ENCODE data around the gene TMEM267. TPM values are rescaled to one million over a fixed set of nuclear protein-coding genes. Genes with fewer than 3 reads are reported as not detected.
"Not testable (repeated sequence)": the region's sequence is repeated elsewhere in the genome, so short reads cannot be mapped to it uniquely, and the experiment has no call there.

Gene TMEM267
- total RNA-seq, 1 donor from 2014 or later = 17.9 TPM

DNA sequence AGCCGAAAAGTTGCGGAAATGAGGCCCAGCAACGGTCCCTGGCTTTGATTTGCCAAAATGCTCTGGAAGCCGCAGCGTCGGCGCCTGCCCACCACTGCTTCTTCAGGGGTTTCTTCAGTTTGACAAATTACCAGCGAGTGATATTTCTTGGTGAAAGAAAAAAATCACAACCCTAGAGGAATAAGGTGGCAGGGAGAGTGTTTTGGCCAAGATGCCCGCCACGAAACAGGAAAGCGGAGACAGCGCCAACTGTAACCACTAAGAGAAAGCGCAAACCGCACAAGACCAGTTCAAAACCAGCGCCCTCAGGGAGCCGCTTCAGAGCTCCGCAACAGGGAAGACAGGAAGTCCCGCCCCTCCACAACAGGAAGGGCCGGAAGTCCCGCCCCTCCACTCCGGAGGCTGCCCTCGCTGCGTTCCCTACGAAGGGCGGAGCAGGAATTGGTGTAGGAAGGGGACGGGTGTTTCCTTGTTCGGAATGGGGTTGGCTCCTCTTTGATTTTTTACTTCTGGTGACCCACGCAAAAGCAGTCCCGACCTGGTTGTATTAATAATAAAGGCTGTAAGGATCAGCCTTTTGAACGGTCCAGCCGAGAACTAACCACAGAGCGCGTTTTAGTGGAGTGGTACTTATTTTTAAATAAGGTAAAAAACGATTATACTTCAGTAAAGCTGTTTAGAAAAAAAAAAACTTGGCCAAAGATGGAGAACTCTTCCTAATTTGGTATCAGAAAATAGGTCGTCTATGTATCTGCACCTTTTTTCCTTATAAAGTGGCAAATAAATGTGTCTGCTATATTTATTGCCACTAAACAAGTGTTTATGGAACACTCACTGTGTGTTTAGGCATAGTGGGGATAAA lies 31.4 kb upstream of the TMEM267 start, which contains the start of gene C5orf34:
C5orf34 (minus strand) TSS at position 333 of the 862 bp plus-strand sequence. CDS start 5,809 bp downstream, outside the sequence.
- TF ChIP-seq, protein P1, sequence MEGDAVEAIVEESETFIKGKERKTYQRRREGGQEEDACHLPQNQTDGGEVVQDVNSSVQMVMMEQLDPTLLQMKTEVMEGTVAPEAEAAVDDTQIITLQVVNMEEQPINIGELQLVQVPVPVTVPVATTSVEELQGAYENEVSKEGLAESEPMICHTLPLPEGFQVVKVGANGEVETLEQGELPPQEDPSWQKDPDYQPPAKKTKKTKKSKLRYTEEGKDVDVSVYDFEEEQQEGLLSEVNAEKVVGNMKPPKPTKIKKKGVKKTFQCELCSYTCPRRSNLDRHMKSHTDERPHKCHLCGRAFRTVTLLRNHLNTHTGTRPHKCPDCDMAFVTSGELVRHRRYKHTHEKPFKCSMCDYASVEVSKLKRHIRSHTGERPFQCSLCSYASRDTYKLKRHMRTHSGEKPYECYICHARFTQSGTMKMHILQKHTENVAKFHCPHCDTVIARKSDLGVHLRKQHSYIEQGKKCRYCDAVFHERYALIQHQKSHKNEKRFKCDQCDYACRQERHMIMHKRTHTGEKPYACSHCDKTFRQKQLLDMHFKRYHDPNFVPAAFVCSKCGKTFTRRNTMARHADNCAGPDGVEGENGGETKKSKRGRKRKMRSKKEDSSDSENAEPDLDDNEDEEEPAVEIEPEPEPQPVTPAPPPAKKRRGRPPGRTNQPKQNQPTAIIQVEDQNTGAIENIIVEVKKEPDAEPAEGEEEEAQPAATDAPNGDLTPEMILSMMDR (IDR thresholded peaks at IDR 0.05; ENCODE audit: insufficient read depth, low read length, poor library complexity, severe bottlenecking) = no peak
- Histone ChIP-seq H3K4me3 (ENCODE audit: low read depth, low read length) (peak within 1 kb of the TSS; percentile 62), H3K27me3 (ENCODE audit: control insufficient read depth, insufficient read depth, low read length) (no peaks in the 10 kb centered on the region), H3K36me3 (ENCODE audit: control insufficient read depth, insufficient read depth, low read length) (no peaks in the 10 kb centered on the region)
- peak; percentile 86 for DNase-seq (ENCODE audit: low read depth)

DNA sequence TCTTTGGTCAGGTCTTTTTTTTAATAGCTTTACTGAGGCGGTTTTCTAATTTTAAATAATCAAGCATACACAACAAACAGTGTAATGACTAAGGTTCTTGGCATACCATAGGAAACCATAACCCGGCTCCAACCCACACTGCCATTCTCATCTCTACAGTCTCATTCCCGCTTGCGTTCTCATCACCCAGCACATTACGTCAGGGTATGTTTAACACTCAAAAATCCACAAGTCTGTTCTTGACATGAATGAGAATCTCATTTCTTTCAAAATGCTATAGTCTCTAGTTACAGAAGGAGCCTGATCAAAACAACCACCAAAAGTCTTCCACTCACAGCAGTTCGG lies 30.8 kb upstream of the TMEM267 start:
- H3K27me3 ChIP-seq (ENCODE audit: control insufficient read depth, insufficient read depth, low read length) = no peaks in the 10 kb centered on the region
- H3K36me3 ChIP-seq (ENCODE audit: control insufficient read depth, insufficient read depth, low read length) = no peaks in the 10 kb centered on the region
- peak overlapping the region; percentile 62 for H3K4me3 ChIP-seq (ENCODE audit: low read depth, low read length)
- TF ChIP-seq, protein P1 (IDR thresholded peaks at IDR 0.05; ENCODE audit: insufficient read depth, low read length, poor library complexity, severe bottlenecking) = no peak
- peak; percentile 18 for DNase-seq (ENCODE audit: low read depth)

DNA sequence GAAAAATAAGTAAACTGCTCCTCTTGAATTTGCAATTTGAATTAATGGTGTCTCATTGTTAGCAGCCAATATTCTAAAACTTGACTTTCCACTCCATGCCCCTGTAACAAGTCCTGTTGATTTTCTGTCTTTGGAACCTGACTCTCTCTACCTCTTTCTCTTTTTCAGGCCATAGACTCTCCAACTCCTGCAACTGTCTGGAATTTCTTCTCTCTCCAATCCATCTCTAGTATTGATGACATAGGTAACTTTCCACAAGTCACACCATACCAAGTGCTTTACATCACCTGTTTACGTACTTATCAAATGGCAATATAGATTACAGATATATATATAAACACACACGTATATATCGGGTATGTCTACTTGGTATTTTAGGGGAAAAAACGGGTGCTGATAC lies 30.4 kb upstream of the TMEM267 start:
- no peak for DNase-seq (ENCODE audit: low read depth)
- no peaks in the 10 kb centered on the region for H3K36me3 ChIP-seq (ENCODE audit: control insufficient read depth, insufficient read depth, low read length)
- TF ChIP-seq, protein P1 (IDR thresholded peaks at IDR 0.05; ENCODE audit: insufficient read depth, low read length, poor library complexity, severe bottlenecking) = no peak
- H3K4me3 ChIP-seq (ENCODE audit: low read depth, low read length) = peak overlapping the region; percentile 62
- H3K27me3 ChIP-seq (ENCODE audit: control insufficient read depth, insufficient read depth, low read length) = no peaks in the 10 kb centered on the region

DNA sequence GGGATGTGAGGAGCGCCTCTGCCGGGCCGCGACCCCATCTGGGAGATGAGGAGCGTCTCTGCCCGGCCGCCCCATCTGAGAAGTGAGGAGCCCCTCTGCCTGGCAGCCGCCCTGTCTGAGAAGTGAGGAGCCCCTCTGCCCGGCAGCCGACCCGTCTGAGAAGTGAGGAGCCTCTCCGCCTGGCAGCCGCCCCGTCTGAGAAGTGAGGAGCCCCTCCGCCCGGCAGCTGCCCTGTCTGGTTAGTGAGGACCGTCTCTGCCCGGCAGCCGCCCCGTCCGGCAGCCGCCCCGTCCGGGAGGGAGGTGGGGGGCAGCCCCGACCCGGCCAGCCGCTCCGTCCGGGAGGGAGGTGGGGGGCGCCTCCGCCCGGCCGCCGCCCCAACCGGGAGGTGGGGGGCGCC lies 27.4 kb upstream of the TMEM267 start:
- not testable (repeated sequence) for H3K36me3 ChIP-seq (ENCODE audit: control insufficient read depth, insufficient read depth, low read length); H3K27me3 ChIP-seq (ENCODE audit: control insufficient read depth, insufficient read depth, low read length); H3K4me3 ChIP-seq (ENCODE audit: low read depth, low read length); DNase-seq (ENCODE audit: low read depth)

DNA sequence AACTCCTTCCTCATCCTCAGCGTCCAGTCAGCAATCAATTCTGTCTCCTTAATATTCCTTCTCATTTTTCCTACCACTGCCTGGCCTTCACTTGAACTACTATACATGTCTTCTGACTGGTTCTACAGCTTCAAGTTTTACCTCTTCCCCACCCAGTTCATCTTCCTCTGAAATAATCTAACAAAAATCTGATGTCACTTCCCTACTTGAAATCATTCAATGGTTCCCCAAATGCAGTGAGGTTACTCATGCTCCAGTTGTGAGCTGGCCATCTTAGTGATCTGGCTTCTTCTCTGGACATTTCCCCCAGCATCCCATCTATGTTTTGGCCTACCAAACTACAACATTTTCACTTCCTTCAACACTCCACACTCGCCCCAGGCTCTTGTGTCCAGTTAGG lies 14.9 kb upstream of the TMEM267 start:
- H3K27me3 ChIP-seq (ENCODE audit: control insufficient read depth, insufficient read depth, low read length) = no peaks in the 10 kb centered on the region
- no peaks in the 10 kb centered on the region for H3K36me3 ChIP-seq (ENCODE audit: control insufficient read depth, insufficient read depth, low read length)
- no peak overlapping the region for H3K4me3 ChIP-seq (ENCODE audit: low read depth, low read length)
- TF ChIP-seq, protein P1 (IDR thresholded peaks at IDR 0.05; ENCODE audit: insufficient read depth, low read length, poor library complexity, severe bottlenecking) = no peak
- DNase-seq (ENCODE audit: low read depth) = no peak

DNA sequence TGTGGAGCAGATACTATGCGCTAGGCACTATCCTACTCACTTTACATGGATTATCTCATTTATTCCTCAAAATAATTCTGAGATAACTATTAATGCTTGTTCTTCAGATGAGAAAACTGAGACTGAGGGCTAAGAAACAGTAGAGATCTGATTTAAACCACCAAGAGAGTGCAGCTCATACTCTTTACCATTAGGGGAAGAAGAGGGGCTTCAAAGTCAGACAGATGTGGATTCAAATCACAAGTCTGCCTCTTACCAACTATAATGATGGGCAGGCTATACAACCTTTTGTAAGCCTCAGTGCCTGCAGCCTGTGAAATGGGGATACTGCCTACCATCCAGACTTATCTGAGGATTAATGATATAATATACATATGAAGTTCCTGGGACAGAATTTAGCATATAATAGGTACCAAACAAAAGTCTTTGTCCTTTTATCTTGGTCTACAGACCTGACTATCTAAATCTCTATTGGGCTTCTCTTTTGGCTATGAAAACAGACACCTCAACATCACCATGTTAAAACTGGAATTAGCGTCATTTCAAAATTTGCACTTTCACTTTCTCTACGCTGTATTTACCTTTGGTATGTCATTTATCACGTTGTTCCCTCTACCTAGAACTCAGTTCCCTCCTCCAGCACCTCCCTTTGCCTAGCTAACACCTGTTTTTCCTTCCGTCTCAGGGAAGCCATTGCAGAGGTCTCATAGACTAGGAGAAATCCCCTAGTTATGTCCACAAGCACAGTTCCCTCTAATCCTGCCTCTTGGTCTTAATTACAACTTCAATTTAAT lies 13.8 kb upstream of the TMEM267 start:
- no peaks in the 10 kb centered on the region for H3K36me3 ChIP-seq (ENCODE audit: control insufficient read depth, insufficient read depth, low read length)
- TF ChIP-seq, protein P1 (IDR thresholded peaks at IDR 0.05; ENCODE audit: insufficient read depth, low read length, poor library complexity, severe bottlenecking) = no peak
- DNase-seq (ENCODE audit: low read depth) = no peak
- no peak overlapping the region for H3K4me3 ChIP-seq (ENCODE audit: low read depth, low read length)
- no peaks in the 10 kb centered on the region for H3K27me3 ChIP-seq (ENCODE audit: control insufficient read depth, insufficient read depth, low read length)
